Amniotic epithelial cell (primary cell): ENCODE data around the gene B3GALT6.
A peak's percentile ranks its signal among the peaks of the same experiment; 100 is the strongest.

Source experiments
- DNase-seq: peaks from one replicate; pipeline ENCODE4 v3.0.0-alpha.2; 2010; ENCODE audit warnings: low read depth

The B3GALT6 gene

GRCh38 chr1:1200876-1201810 lies 30.9 kb upstream of the B3GALT6 start:
- peak; percentile 75 for DNase-seq

DNA sequence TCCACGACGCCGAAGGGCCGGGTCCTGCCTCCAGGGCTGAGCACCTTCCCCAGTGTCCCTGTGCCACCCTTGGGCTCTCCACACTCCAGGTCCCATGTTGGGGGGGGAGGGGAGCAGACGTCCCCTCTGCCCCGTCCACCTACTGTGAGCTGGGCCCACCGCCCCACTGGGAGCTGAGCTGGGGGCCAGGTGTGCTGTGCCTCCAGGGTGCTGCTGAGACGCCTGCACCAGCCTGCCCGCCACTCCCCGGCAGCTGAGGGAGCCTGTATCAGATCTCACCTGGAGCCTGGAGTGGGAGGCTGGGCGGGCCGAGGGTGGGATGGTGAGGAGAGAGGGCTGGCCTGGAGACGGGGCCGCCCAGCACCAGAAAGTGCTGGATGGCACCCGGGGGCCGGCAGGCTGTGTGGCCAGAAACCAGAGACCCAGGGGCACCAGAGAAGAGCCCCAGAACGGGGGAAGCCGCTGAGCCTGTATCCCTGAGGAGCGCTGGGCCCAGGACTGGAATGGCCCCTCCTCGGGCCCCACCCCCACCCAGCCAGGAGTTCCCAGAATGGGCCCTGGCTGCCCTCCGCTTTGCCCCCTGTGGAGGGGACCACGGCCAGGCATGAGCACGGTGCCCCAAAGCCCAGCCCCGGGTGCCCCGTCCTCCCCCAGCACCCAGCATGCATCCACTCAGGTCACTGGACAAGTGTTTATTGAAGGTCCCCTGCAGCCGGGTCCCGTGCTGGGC lies 29.0 kb upstream of the B3GALT6 start:
- no peak for DNase-seq

DNA sequence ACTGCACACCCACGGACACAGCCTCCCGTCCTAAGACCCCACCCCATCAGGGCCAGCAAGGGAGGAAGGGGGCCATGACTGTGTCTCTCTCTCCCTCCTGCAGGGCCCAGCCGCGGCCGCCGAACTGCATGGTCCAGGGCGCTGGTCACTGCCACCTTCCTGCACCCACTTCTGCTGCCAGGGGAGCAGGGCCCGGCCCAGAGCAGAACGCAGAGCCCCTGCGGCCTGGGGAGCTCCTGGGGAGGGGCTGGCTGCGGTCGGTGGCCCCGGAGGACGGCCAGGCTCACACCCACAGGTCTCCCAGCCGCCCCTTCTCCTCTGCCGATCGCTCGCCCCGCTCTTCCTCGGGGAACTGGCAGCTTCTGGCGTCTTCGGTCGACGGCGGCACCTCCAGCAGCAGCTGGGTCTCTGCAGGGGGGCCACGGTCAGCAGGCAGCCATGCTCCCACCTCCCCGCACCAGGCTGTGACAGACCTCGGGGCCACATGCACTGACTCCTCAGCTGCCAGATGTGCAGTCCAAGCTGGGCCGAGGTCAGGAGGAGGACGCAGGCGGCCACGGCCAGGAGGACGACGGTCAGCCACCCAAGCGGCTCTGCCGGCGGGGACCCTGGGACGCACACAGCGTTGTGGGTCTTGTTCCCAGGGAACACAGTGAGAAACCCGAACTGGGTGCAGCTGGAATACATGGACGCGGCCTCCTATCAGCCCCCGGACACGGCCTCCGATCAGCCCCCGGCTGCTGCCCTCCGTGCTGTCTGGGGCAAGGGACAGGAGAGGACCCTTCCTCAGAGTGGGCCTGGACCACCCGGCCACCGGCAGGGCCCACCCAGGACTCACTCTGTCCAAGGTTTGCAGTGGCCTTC lies 28.2 kb upstream of the B3GALT6 start:
- no peak for DNase-seq

- DNase-seq, result no peak
Measured at GRCh38 chr1:1204425-1204920, 27.6 kb upstream of the B3GALT6 start.

GRCh38 chr1:1204998-1205768 lies 26.9 kb upstream of the B3GALT6 start:
- no peak for DNase-seq

- no peak for DNase-seq
Measured at GRCh38 chr1:1205769-1206375, 26.2 kb upstream of the B3GALT6 start.

DNA sequence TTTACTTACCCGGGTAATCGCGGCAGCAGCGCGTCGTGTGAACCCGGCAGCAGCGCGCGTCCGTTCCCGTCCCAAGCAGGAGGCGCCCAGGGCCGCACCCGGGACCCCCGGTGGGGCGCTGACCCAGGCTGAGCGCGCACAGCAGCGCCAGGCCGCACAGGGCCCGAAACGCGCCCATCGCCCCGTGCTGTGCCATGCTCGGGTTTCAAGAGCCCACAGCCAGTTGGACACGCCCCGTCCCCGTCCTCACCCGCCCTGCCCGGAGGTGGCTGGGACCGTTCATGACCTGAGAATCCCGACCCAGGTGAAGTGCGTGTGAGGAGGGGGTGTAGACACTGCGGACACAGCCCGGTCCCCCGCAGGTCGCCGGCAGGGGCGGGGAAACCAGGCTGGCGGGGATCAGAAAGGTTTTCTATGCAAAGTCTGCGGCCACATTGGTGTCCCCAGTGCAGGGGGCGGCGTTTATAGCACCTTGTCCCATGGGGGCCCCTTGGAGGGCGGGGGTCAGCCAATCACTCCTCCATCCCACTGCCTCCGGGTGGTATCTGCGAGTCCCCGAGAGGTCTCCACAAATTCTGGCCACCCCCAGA lies 25.6 kb upstream of the B3GALT6 start, which contains the start of gene TNFRSF18:
Gene TNFRSF18 (minus strand): TSS at position 217 of the 590 bp plus-strand sequence. CDS start 21 bp downstream, at position 196.
- DNase-seq, result no peak

- no peak for DNase-seq
Measured at GRCh38 chr1:1206966-1207531, 25.0 kb upstream of the B3GALT6 start.

- no peak for DNase-seq
Measured at GRCh38 chr1:1207571-1207892, 24.5 kb upstream of the B3GALT6 start.

DNA sequence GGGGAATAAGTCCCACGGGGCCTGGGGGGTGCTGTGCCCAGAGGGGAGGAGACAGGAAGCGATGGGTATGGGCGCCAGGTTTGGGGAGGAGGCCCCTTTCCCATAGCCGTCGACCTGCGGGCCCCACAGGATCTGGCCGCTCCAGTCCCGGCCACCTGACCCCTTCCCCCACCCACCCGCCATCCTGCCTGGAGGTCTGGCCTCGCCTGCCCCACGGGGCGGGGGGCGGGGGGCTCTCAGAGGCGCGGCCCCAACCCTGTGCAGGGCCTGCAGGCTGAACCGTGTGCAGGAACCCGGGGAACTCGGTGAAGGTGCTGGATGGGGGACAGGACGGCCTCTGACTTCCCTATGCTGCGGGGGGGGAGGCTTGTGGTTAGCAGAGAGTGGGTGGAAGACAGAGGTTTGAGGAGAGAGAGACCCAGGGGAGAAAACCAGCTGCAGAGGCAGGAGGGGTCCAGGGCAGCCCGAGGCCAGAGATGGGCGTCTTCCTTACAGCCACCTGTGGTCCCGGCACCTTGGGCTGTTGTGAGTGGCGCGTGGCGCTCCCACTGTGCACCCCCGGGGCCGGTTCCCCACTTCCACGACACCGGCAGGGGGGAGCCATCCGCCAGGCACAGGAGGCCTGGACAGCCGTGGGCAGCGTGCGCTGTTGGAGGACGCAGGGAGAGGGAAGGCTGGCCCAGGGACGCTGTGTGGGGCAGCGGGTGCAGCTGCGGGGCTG lies 23.2 kb upstream of the B3GALT6 start:
- peak; percentile 47 for DNase-seq

GRCh38 chr1:1210726-1211540 lies 21.1 kb upstream of the B3GALT6 start:
- DNase-seq, result no peak

DNA sequence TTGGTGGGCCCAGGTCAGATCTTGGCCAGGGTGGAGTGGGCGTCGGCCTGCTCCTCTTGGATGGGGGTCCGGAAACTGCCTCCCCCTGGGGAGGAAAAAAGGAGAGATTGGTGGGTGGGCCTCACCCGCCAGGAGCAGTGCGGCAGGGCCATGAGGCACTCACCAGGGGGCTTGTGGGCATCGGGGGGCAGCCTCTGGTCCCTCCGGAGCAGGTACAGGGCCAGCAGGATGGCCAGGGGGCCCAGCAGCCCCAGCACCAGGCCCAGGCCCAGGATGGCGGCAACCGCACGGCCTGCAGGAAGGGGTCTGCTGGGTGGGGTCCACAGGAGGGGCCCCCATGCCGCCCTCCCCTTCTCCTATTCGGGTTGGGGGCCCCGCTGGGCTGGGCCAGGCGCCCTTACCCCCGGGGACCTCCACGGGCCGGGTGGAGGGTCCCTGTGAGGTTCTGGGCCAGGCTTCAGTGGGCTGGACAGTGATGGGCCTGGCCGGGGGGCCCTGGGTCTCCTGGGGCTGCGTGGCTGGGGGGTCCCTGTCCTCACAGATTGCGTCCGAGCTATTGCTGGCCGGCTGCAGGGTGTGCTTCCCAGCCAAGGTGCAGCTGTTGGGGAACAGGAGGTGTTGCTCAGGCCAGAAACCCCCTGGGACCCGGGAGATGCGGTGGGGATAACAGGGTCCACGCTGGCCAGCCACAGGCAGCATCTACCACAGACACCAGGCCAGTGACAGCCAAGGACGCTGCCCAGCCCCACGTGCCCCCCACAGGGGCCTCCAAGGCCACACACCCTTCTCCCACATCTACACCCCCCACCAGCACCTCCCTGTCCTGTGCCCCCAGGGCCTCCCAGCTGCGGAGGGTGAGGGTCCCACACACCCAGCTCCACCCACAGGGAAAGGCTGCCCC lies 20.2 kb upstream of the B3GALT6 start:
- no peak for DNase-seq

- no peak for DNase-seq
Measured at GRCh38 chr1:1212780-1213344, 19.2 kb upstream of the B3GALT6 start.

- no peak for DNase-seq
Measured at GRCh38 chr1:1213345-1214265, 18.4 kb upstream of the B3GALT6 start, which contains the start of gene TNFRSF4. TNFRSF4 (minus strand) TSS chr1:1214153; CDS start chr1:1214127, 26 bp downstream.

DNA sequence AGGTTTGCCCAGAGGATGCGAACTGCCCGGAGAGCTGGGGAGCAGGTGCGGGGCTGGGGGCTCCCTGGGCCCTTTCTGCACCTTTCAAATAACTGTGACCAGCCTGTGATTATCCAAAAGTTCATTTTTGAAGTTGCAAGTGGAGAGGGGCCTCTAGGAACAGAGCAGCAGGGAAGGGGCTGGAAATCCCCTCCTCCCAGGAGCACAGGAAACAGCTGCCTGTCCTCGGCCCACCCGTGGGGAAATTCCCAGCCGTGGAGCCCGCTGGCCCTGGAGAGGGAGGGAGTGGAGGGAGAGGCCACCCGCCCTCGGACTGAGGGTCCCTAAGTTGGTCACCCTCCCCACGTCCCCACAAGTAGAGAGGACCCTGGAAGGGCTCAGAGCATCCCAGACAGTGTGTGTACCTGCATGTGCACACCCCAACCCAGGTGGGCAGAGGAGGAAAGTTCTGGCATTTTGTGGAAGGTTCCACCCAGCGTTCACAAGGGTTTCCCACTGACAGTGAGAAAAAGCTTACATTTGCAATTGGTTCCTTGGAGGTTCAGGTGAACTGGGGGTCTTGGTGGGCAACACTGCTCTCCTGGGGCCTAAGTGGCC lies 16.9 kb upstream of the B3GALT6 start:
- DNase-seq, result no peak
